ENCODE measurements around the gene MOB3B.

- TF ChIP-seq EZH2 (IDR thresholded peaks at IDR 0.05) (no peak), EZH2phosphoT487 (IDR thresholded peaks at IDR 0.05) (no peak)
Measured at GRCh38 chr9:27408482-27408881, 121.1 kb downstream of the MOB3B start.
